Pancreas (tissue), 10 donors: Measurements from ENCODE around the gene ZBTB6. TPM values are rescaled to one million over a fixed set of nuclear protein-coding genes. Genes with fewer than 3 reads are reported as not detected.

Experiments used
- ATAC-seq, 4 donors: fragments of 200-7000 bp; cut with Tn5 transposase; one replicate each; pipeline versions ENCODE4 v1.8.0 to v1.9.1; 2020; ENCODE audit warnings: mild to moderate bottlenecking in 4 of 4, moderate library complexity in 4 of 4
- DNase-seq, 6 donors: peaks; one replicate each; pipeline ENCODE4 v3.0.0-alpha.2; 2020
- FAIRE-seq: peaks from 2 replicates; lab custom pipeline; 2012; peaks lifted over from hg19 to GRCh38; lab: Jason Lieb, UNC
- H3K27ac ChIP-seq, 4 donors: fragments of 200-600 bp; sonication (generic); 1 replicate in 3 of 4; 2 replicates in 1 of 4; pipeline versions ENCODE4 v1.5.0 to v1.8.0; 2020
- H3K27me3 ChIP-seq, 4 donors: fragments of 200-600 bp; one replicate each; pipeline ENCODE4 v1.8.0; 2021
- H3K36me3 ChIP-seq, 3 donors: fragments of 200-600 bp; sonication (generic) in 1 of 3; one replicate each; pipeline versions ENCODE4 v1.5.0 to v1.8.0; 2020 to 2021
- H3K4me1 ChIP-seq, 3 donors: fragments of 200-600 bp; one replicate each; pipeline ENCODE4 v1.8.0; 2021
- H3K4me3 ChIP-seq, 4 donors: fragments of 200-600 bp; sonication (generic) in 2 of 4; one replicate each; pipeline versions ENCODE4 v1.5.0 to v1.8.0; 2020 to 2021
- H3K9me3 ChIP-seq, 4 donors: fragments of 200-600 bp; one replicate each; pipeline ENCODE4 v1.8.0; 2021
- whole genome bisulfite sequencing, 2 donors: extraction: QIAGEN DNeasy Blood & Tissue Kit; methylation state at CpG; one replicate each; pipeline ENCODE4 v1.1.7; 2013; 5-methylcytosine and 5-hydroxymethylcytosine counted together
- intact Hi-C, 3 donors: fragments of 100-400 bp; cut with DNase I; formaldehyde crosslinking; loops; one replicate each; pipeline versions ENCODE4 v1.11.1 to v1.14.2; 2022
- polyA plus RNA-seq, 2 donors: library from polyadenylated mRNA; stranded (reverse); fragments of 200-250 nt; gene quantifications; one replicate each; pipeline ENCODE4 v1.2.3, GENCODE V29; 2013
- total RNA-seq, 6 donors: library from RNA; stranded (reverse); fragmentation: NEBNext Ultra II Directional in 4 of 6; extraction: Animal tissue kit (Norgen Biotek cat#: 25700) in 4 of 6; gene quantifications; one replicate each; pipeline versions ENCODE4 v1.2.1 to v1.2.4, GENCODE V29; 2021 to 2023
- TF ChIP-seq, protein P1 (sequence below), 4 donors: fragments of 200-600 bp; sonication (generic) in 3 of 4; IDR thresholded peaks; one replicate each; pipeline versions ENCODE4 v1.5.0 to v1.8.0; 2021; ENCODE audit warnings: antibody characterized with exemption in 4 of 4
- donor health status: healthy with polysubstance abuse.
- donor health status: DM: no; HTN: no; CAD: no; lungs with moderate emphysema.
- donor health status: DM: no; HTN: no; CAD: no.
- donor health status: control.
- donor health status: control.
- donor health status: Bipolar disorder and iron deficiency.
- donor health status: DM: yes; HTN: yes; CAD: no.
- donor health status: DM: no; HTN: no; CAD: no.
- donor health status: DM: no; HTN: no; CAD: no.
- donor health status: DM: yes; HTN: yes; CAD: no.

The ZBTB6 gene
- total and polyA plus RNA-seq, 8 donors: 0.87 to 5.3 (median 3.1) TPM

DNA sequence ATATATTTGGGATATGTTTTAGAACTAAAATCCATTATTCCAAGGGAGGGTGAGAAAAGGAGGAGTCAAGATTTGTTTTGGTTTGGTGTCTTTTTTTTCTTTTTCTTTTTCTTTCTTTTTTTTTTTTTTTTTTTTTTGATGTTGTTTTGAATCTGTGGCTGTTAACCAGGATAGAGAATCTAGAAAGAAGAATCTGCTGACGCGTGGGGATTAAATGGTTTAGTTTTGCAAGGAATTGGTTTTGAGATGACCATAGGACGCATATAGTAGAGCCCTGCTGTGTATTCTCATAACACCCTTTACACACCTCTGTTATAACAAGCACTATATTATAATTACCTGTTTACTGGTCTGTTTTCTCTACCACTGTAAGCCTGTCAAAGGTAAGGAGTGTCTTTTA is 37.1 kb upstream of the ZBTB6 start:
- ATAC-seq: no peak
- H3K36me3 ChIP-seq: no peaks in the 10 kb centered on the region
- no peak overlapping the region for H3K27ac ChIP-seq
- intact Hi-C loops: no loop called here
- H3K4me3 ChIP-seq: no peak overlapping the region
- FAIRE-seq: no peak
- 87% methylated on average over 3 of the region's 3 CpGs for WGBS, 2 donors
- peaks cover 25 to 55% (median 36%) of the 10 kb centered on the region in 3 donors for H3K4me1 ChIP-seq
- TF ChIP-seq, protein P1, sequence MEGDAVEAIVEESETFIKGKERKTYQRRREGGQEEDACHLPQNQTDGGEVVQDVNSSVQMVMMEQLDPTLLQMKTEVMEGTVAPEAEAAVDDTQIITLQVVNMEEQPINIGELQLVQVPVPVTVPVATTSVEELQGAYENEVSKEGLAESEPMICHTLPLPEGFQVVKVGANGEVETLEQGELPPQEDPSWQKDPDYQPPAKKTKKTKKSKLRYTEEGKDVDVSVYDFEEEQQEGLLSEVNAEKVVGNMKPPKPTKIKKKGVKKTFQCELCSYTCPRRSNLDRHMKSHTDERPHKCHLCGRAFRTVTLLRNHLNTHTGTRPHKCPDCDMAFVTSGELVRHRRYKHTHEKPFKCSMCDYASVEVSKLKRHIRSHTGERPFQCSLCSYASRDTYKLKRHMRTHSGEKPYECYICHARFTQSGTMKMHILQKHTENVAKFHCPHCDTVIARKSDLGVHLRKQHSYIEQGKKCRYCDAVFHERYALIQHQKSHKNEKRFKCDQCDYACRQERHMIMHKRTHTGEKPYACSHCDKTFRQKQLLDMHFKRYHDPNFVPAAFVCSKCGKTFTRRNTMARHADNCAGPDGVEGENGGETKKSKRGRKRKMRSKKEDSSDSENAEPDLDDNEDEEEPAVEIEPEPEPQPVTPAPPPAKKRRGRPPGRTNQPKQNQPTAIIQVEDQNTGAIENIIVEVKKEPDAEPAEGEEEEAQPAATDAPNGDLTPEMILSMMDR (IDR thresholded peaks at IDR 0.05): no peak
- no peaks in the 10 kb centered on the region for H3K9me3 ChIP-seq
- DNase-seq: no peak
- no peaks in the 10 kb centered on the region for H3K27me3 ChIP-seq

DNA sequence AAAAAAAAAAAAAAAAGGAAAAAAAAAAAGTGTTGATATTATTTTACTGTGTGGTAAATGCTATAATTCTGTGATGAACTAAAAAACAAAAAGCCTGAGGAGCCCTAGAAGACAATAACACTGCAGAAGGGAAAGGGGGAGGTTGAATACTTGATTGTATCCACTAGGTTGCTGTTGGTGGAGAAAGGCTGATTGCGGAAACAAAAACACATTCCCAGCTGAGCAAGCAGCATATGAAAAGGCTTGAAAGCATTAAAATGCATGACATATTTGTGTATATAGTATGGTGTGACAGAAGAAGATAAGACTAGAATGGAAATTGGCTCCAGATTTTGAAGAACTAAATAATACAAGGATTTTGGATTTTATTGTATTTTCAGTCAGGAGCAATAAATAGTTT is 36.6 kb upstream of the ZBTB6 start:
- DNase-seq: no peak
- peaks cover 19 to 54% (median 30%) of the 10 kb centered on the region in 3 donors for H3K4me1 ChIP-seq
- no peaks in the 10 kb centered on the region for H3K36me3 ChIP-seq
- WGBS, 2 donors: 55 to 61% methylated on average over 1 of the region's 1 CpG
- no peak overlapping the region for H3K27ac ChIP-seq
- no peak for FAIRE-seq
- H3K4me3 ChIP-seq: no peak overlapping the region
- no peak for ATAC-seq
- TF ChIP-seq, protein P1 (IDR thresholded peaks at IDR 0.05): no peak
- no peaks in the 10 kb centered on the region for H3K27me3 ChIP-seq
- no peaks in the 10 kb centered on the region for H3K9me3 ChIP-seq
- intact Hi-C loops: no loop called here

- H3K27me3 ChIP-seq: no peaks in the 10 kb centered on the region
- peaks cover 11 to 40% (median 22%) of the 10 kb centered on the region in 3 donors for H3K4me1 ChIP-seq
- no peak overlapping the region for H3K4me3 ChIP-seq
- 82% methylated on average over 3 of the region's 3 CpGs for WGBS, 2 donors
- no peaks in the 10 kb centered on the region for H3K9me3 ChIP-seq
- DNase-seq: no peak
- intact Hi-C loops: no loop called here
- FAIRE-seq: no peak
- ATAC-seq: no peak
- no peak overlapping the region for H3K27ac ChIP-seq
- no peaks in the 10 kb centered on the region for H3K36me3 ChIP-seq
- TF ChIP-seq, protein P1 (IDR thresholded peaks at IDR 0.05): no peak
Measured at GRCh38 chr9:122948313-122948712, 35.2 kb upstream of the ZBTB6 start.

DNA sequence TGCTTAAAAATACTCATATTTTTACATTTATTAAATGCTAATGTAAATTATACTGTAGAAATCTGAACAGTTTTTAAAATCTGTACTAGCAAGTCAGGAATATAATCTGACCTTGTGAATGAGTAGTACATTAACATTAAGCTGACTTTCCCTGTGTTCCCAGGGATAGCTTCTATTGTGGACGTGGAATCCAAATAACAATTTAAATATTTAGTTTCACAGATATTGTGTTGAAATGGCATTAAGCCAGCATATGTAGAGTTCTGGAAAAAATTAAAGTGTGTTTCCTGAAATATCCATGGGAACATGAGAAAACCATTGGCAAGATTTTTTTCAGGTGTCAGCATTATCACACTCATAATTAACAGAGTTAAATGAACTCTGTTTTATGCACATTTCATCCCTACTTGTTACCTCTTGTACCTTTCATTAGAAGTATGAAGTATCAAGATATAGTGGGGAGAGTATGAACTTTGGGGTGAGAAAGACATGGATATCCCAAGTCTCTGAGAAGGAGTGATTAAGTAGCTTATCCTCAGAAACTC is 33.4 kb upstream of the ZBTB6 start:
- Histone ChIP-seq H3K9me3 (no peaks in the 10 kb centered on the region), H3K4me3 (no peak overlapping the region), H3K36me3 (no peaks in the 10 kb centered on the region), H3K27me3 (no peaks in the 10 kb centered on the region), H3K4me1 (peaks cover 11 to 52% (median 30%) of the 10 kb centered on the region in 3 donors), H3K27ac (peak overlapping the region in 2 of 4 donors; percentile 1 to 12)
- DNase-seq: no peak
- TF ChIP-seq, protein P1 (IDR thresholded peaks at IDR 0.05): no peak
- intact Hi-C loops: no loop called here
- 11 to 13% methylated on average over 1 of the region's 1 CpG for WGBS, 2 donors
- no peak for ATAC-seq
- FAIRE-seq: no peak
